Prostate gland (tissue), 2 donors: ENCODE measurements around the gene AWAT1. TPM values are rescaled to one million over a fixed set of nuclear protein-coding genes. Genes with fewer than 3 reads are reported as not detected.

ENCODE experiments used
- DNase-seq: peaks from one replicate; pipeline ENCODE4 v3.0.0-alpha.2; 2019; ENCODE audit warnings: low spot score
- H3K27ac ChIP-seq, 2 donors: fragments of 200-600 bp; sonication (generic); 2 replicates each; pipeline ENCODE4 v1.5.1; 2017 to 2019
- H3K27me3 ChIP-seq: fragments of 200-600 bp; sonication (generic); replicated peaks from 2 replicates; pipeline ENCODE4 v1.5.1; 2019; ENCODE audit not compliant: insufficient read depth
- H3K36me3 ChIP-seq, 2 donors: fragments of 200-600 bp; sonication (generic); 1 replicate in 1 of 2; 2 replicates in 1 of 2; pipeline versions ENCODE4 v1.5.1 to v1.8.1; 2017 to 2019
- H3K4me1 ChIP-seq: fragments of 200-600 bp; sonication (generic); replicated peaks from 2 replicates; pipeline ENCODE4 v1.5.1; 2019
- H3K4me3 ChIP-seq, 2 donors: fragments of 200-600 bp; sonication (generic); 2 replicates each; pipeline ENCODE4 v1.5.1; 2017 to 2019
- H3K9me3 ChIP-seq: fragments of 200-600 bp; sonication (generic); 2 replicates; pipeline ENCODE4 v1.5.1; 2017
- POLR2A ChIP-seq: fragments of 450-650 bp; IDR thresholded peaks from one replicate; pipeline ENCODE4 v1.6.1; 2016; ENCODE audit warnings: antibody characterized with exemption, mild to moderate bottlenecking
- POLR2AphosphoS5 ChIP-seq: sonication (generic); formaldehyde crosslinking; IDR thresholded peaks from one replicate; pipeline ENCODE4 v1.6.1; 2017; ENCODE audit warnings: antibody characterized with exemption
- WGBS: methylation state at CpG from one replicate; pipeline ENCODE4 v1.1.5; 2018; 5-methylcytosine and 5-hydroxymethylcytosine counted together
- intact Hi-C: fragments of 100-400 bp; cut with DNase I; formaldehyde crosslinking; loops from one replicate; pipeline ENCODE4 v1.14.2; 2022
- total RNA-seq, 2 donors: library from RNA; depleted of rRNA; stranded (reverse); fragments of >200 nt; gene quantifications; one replicate each; pipeline ENCODE4 v1.1.0, GENCODE V29; 2016
- TF ChIP-seq, protein P1 (sequence below), 4 experiments: fragments of 200-600 bp in 2 of 4; fragments of 450-650 bp in 2 of 4; sonication (generic) in 2 of 4; IDR thresholded peaks; 1 replicate in 3 of 4; 2 replicates in 1 of 4; pipeline ENCODE4 v1.5.1; 2016 to 2019; ENCODE audit warnings: antibody characterized with exemption in 4 of 4, mild to moderate bottlenecking in 2 of 4, moderate library complexity in 2 of 4

The AWAT1 gene
- total RNA-seq, 2 donors from 2014 or later: not detected

DNA sequence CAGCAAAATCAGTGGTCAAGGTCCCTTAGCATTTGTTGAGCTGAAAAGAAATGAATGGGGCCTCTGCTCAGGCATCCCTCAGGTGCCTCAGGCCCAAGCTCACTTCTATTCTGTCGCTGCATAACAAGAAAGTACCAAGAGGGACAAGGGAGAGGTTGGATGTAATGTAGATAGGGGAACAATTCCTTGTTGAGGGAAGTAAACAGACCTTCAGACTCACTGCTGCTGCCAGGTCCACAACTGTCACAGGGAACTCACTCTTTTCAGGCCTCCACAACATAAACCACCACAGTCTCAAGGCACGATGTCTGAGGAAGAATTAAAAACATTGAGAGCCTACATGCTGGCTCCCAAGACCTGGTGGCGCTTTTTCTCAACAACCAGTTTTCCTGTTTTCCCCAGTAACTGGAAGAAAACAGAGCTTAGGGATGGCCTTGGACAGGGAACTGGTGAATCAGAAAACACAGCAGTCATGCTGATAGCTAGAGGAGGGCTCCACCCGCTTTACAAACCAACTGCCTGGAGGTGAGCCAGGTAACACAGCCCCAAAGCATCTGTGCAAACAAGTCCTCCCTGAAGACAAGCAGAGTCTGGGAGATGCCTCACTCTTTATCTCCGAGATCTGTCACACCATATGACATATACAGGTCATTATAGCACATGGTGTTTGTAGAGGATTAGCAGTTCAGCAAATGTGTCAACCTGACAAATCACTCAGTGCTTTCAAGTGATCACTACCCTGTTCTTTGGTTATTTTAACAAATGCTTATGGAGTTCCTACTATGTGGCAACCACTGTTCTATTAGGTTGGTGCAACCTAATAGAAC is 14.3 kb upstream of the AWAT1 start:
- H3K27ac ChIP-seq: peak overlapping the region; percentile 31 to 36
- H3K27me3 ChIP-seq: no peaks in the 10 kb centered on the region
- intact Hi-C loops: no loop called here
- H3K4me1 ChIP-seq: no peaks in the 10 kb centered on the region
- 47% methylated on average over 5 of the region's 5 CpGs for WGBS
- no peak for TF ChIP-seq POLR2A
- peak; percentile 50 for TF ChIP-seq POLR2AphosphoS5
- TF ChIP-seq, protein P1, sequence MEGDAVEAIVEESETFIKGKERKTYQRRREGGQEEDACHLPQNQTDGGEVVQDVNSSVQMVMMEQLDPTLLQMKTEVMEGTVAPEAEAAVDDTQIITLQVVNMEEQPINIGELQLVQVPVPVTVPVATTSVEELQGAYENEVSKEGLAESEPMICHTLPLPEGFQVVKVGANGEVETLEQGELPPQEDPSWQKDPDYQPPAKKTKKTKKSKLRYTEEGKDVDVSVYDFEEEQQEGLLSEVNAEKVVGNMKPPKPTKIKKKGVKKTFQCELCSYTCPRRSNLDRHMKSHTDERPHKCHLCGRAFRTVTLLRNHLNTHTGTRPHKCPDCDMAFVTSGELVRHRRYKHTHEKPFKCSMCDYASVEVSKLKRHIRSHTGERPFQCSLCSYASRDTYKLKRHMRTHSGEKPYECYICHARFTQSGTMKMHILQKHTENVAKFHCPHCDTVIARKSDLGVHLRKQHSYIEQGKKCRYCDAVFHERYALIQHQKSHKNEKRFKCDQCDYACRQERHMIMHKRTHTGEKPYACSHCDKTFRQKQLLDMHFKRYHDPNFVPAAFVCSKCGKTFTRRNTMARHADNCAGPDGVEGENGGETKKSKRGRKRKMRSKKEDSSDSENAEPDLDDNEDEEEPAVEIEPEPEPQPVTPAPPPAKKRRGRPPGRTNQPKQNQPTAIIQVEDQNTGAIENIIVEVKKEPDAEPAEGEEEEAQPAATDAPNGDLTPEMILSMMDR (IDR thresholded peaks at IDR 0.05): no peak
- H3K4me3 ChIP-seq: no peak overlapping the region
- H3K36me3 ChIP-seq: no peaks in the 10 kb centered on the region
- DNase-seq: peak; percentile 65
- H3K9me3 ChIP-seq: no peaks in the 10 kb centered on the region

DNA sequence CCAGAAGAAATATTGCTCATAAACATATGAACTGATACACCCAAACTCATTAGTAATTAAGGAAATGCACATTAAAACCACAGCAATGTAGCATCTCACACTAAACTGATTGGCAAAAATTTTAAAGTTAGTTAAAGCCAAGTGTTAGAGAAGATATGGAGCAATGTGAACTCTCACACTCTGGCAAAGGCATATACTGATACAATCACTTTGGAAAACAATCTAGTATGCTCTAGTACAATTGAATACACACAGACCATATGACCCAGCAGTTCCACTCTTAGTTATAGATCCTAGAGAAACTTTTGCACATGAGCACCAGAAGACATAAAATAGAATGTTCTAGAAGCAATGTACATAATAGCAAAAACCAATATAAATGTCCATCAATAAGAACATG is 8.4 kb upstream of the AWAT1 start:
- no peak for TF ChIP-seq POLR2AphosphoS5
- TF ChIP-seq, protein P1 (IDR thresholded peaks at IDR 0.05): no peak
- no peak for TF ChIP-seq POLR2A
- Histone ChIP-seq H3K27ac (no peak overlapping the region), H3K27me3 (no peaks in the 10 kb centered on the region), H3K4me3 (no peak overlapping the region), H3K9me3 (no peaks in the 10 kb centered on the region), H3K36me3 (no peaks in the 10 kb centered on the region), H3K4me1 (no peaks in the 10 kb centered on the region)
- intact Hi-C loops: no loop called here
- DNase-seq: no peak

DNA sequence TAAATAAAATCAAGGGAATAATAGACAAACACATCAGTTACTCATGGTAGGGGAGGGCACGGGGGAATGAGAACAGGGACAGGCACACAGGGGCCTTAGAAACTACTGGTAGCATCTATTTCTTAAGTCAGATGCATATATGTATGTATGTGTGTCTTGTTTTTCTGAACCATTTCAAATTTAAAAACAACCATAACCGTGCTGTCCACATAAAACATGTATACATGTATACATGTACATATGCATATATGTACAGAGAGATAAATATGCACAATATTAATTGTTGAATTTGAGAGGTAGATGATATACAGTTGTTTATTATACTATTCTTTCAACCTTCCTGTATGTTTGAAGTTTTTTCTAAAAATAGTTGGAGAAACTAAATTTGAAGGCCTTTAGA is 7.8 kb upstream of the AWAT1 start:
- Histone ChIP-seq H3K27me3 (no peaks in the 10 kb centered on the region), H3K36me3 (no peaks in the 10 kb centered on the region), H3K27ac (no peak overlapping the region), H3K9me3 (no peaks in the 10 kb centered on the region), H3K4me1 (no peaks in the 10 kb centered on the region), H3K4me3 (no peak overlapping the region)
- intact Hi-C loops: no loop called here
- no peak for DNase-seq
- TF ChIP-seq POLR2AphosphoS5 (no peak), POLR2A (no peak)
- TF ChIP-seq, protein P1 (IDR thresholded peaks at IDR 0.05): no peak
- whole genome bisulfite sequencing: 89% methylated on average over 2 of the region's 2 CpGs

DNA sequence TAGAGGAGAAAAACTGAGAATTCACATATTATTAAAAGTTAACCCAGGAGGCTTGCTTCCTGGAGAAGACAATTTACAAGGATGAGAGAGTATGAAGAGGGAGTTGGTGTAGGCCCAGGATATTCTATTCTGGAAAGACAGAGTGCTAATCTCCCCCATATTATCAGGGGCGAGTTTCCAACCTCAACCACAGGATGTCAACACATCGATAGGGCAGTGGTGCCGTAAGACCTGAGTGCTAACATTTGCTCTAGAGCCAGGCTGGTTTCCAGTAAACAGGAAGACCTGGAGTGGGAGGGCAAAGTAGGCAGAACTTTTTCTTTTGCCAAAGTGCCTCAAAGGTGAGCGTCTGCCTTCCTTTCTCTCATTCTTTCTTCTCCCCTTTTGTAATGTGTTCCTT is 2.8 kb upstream of the AWAT1 start:
- H3K4me1 ChIP-seq: no peaks in the 10 kb centered on the region
- no peaks in the 10 kb centered on the region for H3K36me3 ChIP-seq
- no peaks in the 10 kb centered on the region for H3K9me3 ChIP-seq
- no peak overlapping the region for H3K4me3 ChIP-seq
- H3K27me3 ChIP-seq: no peaks in the 10 kb centered on the region
- TF ChIP-seq POLR2A (no peak), POLR2AphosphoS5 (no peak)
- TF ChIP-seq, protein P1 (IDR thresholded peaks at IDR 0.05): no peak
- no peak overlapping the region for H3K27ac ChIP-seq
- WGBS: 57% methylated on average over 4 of the region's 4 CpGs
- DNase-seq: no peak
- intact Hi-C loops: no loop called here

DNA sequence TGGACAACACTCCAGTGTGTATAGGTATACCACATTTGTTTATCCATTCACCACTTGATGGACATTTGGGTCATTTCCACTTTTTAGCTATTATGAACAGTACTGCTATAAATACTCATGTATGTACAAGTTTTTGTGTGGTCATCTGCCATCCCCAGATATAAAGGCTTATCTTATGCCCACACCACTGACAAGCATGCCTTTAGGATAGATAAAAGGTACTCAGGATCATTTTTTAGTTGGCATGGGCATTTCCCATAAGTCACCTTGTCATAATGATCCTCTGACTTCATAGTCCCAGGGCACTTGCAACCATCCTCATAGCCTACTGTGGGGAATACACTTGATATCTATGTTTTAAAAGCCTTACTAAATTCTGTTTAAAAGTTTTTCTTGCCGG is 6.3 kb downstream of the AWAT1 start:
- TF ChIP-seq POLR2A (no peak), POLR2AphosphoS5 (no peak)
- TF ChIP-seq, protein P1 (IDR thresholded peaks at IDR 0.05): no peak
- no peaks in the 10 kb centered on the region for H3K27me3 ChIP-seq
- no peaks in the 10 kb centered on the region for H3K9me3 ChIP-seq
- 100% methylated on average over 1 of the region's 1 CpG for WGBS
- no peak overlapping the region for H3K4me3 ChIP-seq
- H3K4me1 ChIP-seq: no peaks in the 10 kb centered on the region
- intact Hi-C loops: no loop called here
- no peak overlapping the region for H3K27ac ChIP-seq
- DNase-seq: no peak
- H3K36me3 ChIP-seq: no peaks in the 10 kb centered on the region
